ENCODE measurements around the gene DUSP7. TPM values are rescaled to one million over a fixed set of nuclear protein-coding genes. Genes with fewer than 3 reads are reported as not detected.

DUSP7 gene
- total and polyA plus RNA-seq, 9 of the 15 experiments (the other 6 are each of a cell fraction or from before 2014, with no cell fraction given), result 0.45 to 15.8 (median 8.2) TPM

GRCh38 chr3:52089691-52090090, 33.3 kb upstream of the DUSP7 start (continued):
- TF ChIP-seq ZNF318 (IDR thresholded peaks at IDR 0.05; ENCODE audit: borderline replicate concordance in 1 of 2, low read depth in 1 of 2) (no peak), HMGXB4 (CRISPR knock-in tag; IDR thresholded peaks at IDR 0.05) (no peak), ZHX1 (conservative IDR thresholded peaks at IDR 0.05; ENCODE audit: low read length) (no peak), ZNF507 (tag; conservative IDR thresholded peaks at IDR 0.05) (no peak), TFE3 (CRISPR knock-in tag; IDR thresholded peaks at IDR 0.05) (no peak), ZNF175 (CRISPR knock-in tag; IDR thresholded peaks at IDR 0.05; ENCODE audit: low read depth) (no peak), ZC3H4 (CRISPR knock-in tag; IDR thresholded peaks at IDR 0.05; ENCODE audit: borderline replicate concordance) (no peak), ZSCAN32 (CRISPR knock-in tag; IDR thresholded peaks at IDR 0.05) (no peak), CBFA2T2 (conservative IDR thresholded peaks at IDR 0.05) (no peak), ZNF668 (CRISPR knock-in tag; IDR thresholded peaks at IDR 0.05) (no peak), MBD1 (CRISPR knock-in tag; IDR thresholded peaks at IDR 0.05) (no peak)
